Activated CD4-positive, alpha-beta T cell treated with anti-CD3 and anti-CD28 coated beads for 36 hours (primary cell): ENCODE measurements around the gene ZNF280C. TPM values are rescaled to one million over a fixed set of nuclear protein-coding genes. Genes with fewer than 3 reads are reported as not detected.

Experiments
- ATAC-seq: fragments of 200-7000 bp; cut with Tn5 transposase; one replicate; pipeline ENCODE4 v1.10.0; 2021; ENCODE audit warnings: mild to moderate bottlenecking, moderate library complexity
- CTCF ChIA-PET: fragments of 350-600 bp; sonication (Branson Sonifier 250); formaldehyde crosslinking; loops from one replicate; lab custom pipeline; 2021; ENCODE audit warnings: antibody characterized with exemption; lab: Charles Lee
- POLR2A ChIA-PET: fragments of 350-600 bp; sonication (Branson Sonifier 250); formaldehyde crosslinking; loops from one replicate; lab custom pipeline; 2021; ENCODE audit warnings: antibody characterized with exemption, inconsistent platforms; lab: Charles Lee
- DNase-seq: peaks from one replicate; pipeline ENCODE4 v3.0.0-alpha.2; 2020
- H3K27ac Mint-ChIP-seq: one replicate; pipeline ENCODE4 v1.8.0; 2021; ENCODE audit warnings: mixed read lengths
- H3K27me3 Mint-ChIP-seq: one replicate; pipeline ENCODE4 v1.8.0; 2021; ENCODE audit warnings: mixed read lengths
- H3K36me3 Mint-ChIP-seq: one replicate; pipeline ENCODE4 v1.8.0; 2021; ENCODE audit warnings: low read depth, mixed read lengths
- H3K4me1 Mint-ChIP-seq: one replicate; pipeline ENCODE4 v1.8.0; 2021; ENCODE audit warnings: mixed read lengths
- H3K4me3 Mint-ChIP-seq: one replicate; pipeline ENCODE4 v1.8.0; 2021; ENCODE audit warnings: mild to moderate bottlenecking, moderate library complexity, mixed read lengths
- H3K9me3 Mint-ChIP-seq: one replicate; pipeline ENCODE4 v1.8.0; 2021; ENCODE audit warnings: low read depth, mixed read lengths
- intact Hi-C, 2 experiments: fragments of 100-400 bp; cut with DNase I in 1 of 2; cut with micrococcal nuclease in 1 of 2; formaldehyde crosslinking; loops; one replicate each; pipeline versions ENCODE4 v1.14.2 to v1.15.1; 2022 to 2024; cut with DNase I, micrococcal nuclease
- total RNA-seq, 2 experiments: library from RNA; stranded (reverse); gene quantifications; one replicate each; pipeline ENCODE4 v1.2.3, GENCODE V29; 2021

Gene ZNF280C
- total RNA-seq, 2 experiments from 2014 or later: 5.9 to 8.6 TPM

DNA sequence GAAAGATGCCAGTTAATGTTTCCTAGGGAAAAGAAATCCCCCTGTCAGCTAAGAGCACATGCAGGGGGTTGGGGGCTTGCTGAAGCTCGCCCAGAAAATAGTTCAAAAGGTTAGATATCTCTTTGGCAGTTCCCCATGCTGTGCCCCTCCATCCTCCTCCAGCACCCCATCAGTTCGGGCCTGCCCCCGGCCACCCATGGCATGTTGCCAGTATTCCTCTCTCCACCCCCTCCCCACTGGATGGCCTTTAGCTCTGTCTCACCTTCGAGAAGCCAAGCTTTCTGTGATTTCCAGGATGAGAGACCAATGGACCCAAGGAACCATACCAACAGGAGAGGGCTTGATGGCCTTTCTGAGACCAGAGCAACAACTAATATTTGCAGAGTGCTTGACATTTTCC is 91.8 kb downstream of the ZNF280C start:
- ChIA-PET POLR2A (no interaction called here), CTCF (interaction anchor here (0.7 to 1.2 kb wide), 2 partner anchors 34 to 96 kb away, joined by 4 read pairs; no protein-coding TSS in a partner anchor)
- Mint-ChIP-seq H3K36me3 (peaks cover 24% of the 10 kb centered on the region), H3K4me3 (no peak overlapping the region), H3K27me3 (no peaks in the 10 kb centered on the region), H3K4me1 (peaks cover 52% of the 10 kb centered on the region), H3K27ac (no peak overlapping the region), H3K9me3 (no peaks in the 10 kb centered on the region)
- no peak for DNase-seq
- ATAC-seq: no peak
- intact Hi-C loops: loop anchor here in 1 of 2 experiments (10.0 kb wide), 1 partner anchor 332 kb away; the partner anchor contains the start of gene ZDHHC9

DNA sequence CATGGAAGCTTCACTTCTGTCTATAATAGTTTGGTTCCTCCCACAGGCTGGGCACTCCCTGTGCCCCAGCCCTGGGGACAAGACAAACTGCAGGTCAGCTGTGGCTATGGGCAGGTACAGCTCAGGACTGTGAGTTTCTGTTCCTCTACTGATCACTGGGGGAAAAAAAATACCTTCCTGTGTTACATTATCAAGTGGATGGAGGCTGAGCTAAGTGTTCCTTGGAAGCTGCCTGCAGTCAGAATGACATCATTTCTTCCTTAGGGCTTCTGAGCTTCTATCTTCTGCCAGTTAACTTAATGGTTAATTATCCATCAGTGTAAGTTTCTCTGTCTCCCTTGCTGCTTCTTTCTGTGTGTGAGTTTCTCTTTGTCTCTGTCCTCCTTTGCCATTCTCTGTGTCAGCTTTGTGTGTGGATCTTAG is 92.3 kb downstream of the ZNF280C start:
- Mint-ChIP-seq H3K4me3 (peak overlapping the region; percentile 49), H3K27ac (peak overlapping the region; percentile 82), H3K9me3 (no peaks in the 10 kb centered on the region), H3K4me1 (peaks cover 52% of the 10 kb centered on the region), H3K27me3 (no peaks in the 10 kb centered on the region), H3K36me3 (peaks cover 24% of the 10 kb centered on the region)
- no peak for ATAC-seq
- CTCF ChIA-PET: interaction anchor here (0.7 to 1.2 kb wide), 5 partner anchors 11 to 452 kb away, joined by 3 to 5 read pairs (median 3); partner anchors contain the start of gene AIFM1
- intact Hi-C loops: loop anchor here in 1 of 2 experiments (10.0 kb wide), 1 partner anchor 332 kb away; the partner anchor contains the start of gene ZDHHC9
- DNase-seq: no peak
- POLR2A ChIA-PET: no interaction called here

DNA sequence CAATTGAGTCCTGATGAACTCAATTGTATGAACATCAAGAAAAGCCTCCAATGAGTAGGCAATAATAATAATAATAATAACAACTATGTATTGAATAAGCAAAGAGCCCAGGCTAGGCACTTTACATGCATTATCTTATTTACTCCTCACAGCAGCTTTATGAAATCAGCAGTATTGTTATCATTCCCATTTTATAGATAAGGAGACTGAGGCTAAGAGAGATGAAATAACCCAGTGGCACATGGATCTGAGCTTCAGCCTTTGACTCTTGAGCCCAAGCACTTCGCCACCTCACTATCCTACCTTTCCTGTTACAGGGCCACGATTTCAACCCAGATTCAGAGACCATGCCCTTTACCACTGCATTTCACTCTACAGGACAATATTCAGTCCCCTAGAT is 93.8 kb downstream of the ZNF280C start:
- H3K36me3 Mint-ChIP-seq: peaks cover 23% of the 10 kb centered on the region
- no peaks in the 10 kb centered on the region for H3K9me3 Mint-ChIP-seq
- no peak for ATAC-seq
- H3K4me1 Mint-ChIP-seq: peaks cover 56% of the 10 kb centered on the region
- POLR2A ChIA-PET: no interaction called here
- peak overlapping the region; percentile 67 for H3K27ac Mint-ChIP-seq
- CTCF ChIA-PET: no interaction called here
- intact Hi-C loops: loop anchor here (5.0 to 10.0 kb wide), 5 partner anchors 93 to 393 kb away; partner anchors contain the start of genes SLC25A14 (in 1 of the 2) and ZDHHC9 (in 1 of the 2)
- H3K27me3 Mint-ChIP-seq: no peaks in the 10 kb centered on the region
- H3K4me3 Mint-ChIP-seq: peak overlapping the region; percentile 88
- DNase-seq: no peak

DNA sequence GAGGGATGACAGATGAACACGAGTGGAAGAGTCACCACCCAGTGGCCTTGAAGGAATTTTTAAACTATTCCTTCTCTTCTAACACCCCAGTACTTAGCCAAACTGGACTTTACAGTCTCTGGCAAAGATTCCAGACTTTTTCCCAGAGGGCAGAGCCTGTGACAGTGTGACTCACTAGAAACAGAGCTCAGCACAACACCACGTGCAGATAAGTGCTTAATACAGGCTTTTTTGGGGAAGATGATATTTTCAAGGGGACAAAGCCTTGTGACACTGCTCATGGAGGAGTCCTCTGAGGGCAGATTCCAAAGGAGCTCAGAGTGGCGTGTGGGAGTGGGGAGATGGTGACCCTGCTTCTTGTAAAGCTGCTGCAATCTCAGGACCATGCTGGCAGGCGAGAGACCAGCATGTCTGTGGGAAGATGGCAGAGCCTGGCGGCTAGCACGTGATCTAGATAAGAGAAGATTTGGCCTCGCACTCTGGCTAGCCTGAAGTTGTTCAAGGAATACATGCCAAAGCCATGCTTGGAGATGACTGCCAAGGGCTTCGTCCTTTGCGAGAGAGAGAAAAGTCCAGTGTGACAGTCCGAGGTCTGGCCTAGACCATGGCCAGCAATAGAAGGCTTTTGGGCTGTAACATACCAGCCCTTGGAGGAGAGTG is 94.5 kb downstream of the ZNF280C start:
- CTCF ChIA-PET: interaction anchor here (0.8 to 1.3 kb wide), 3 partner anchors 17 to 90 kb away, joined by 3 read pairs; no protein-coding TSS in a partner anchor
- peaks cover 17% of the 10 kb centered on the region for H3K36me3 Mint-ChIP-seq
- H3K9me3 Mint-ChIP-seq: no peaks in the 10 kb centered on the region
- H3K4me3 Mint-ChIP-seq: peak overlapping the region; percentile 88
- DNase-seq (no peak), ATAC-seq (no peak)
- intact Hi-C loops: loop anchor here (5.0 to 10.0 kb wide), 5 partner anchors 92 to 392 kb away; partner anchors contain the start of genes SLC25A14 (in 1 of the 2) and ZDHHC9 (in 1 of the 2)
- no peaks in the 10 kb centered on the region for H3K27me3 Mint-ChIP-seq
- H3K4me1 Mint-ChIP-seq: peaks cover 48% of the 10 kb centered on the region
- POLR2A ChIA-PET: no interaction called here
- peak overlapping the region; percentile 92 for H3K27ac Mint-ChIP-seq

DNA sequence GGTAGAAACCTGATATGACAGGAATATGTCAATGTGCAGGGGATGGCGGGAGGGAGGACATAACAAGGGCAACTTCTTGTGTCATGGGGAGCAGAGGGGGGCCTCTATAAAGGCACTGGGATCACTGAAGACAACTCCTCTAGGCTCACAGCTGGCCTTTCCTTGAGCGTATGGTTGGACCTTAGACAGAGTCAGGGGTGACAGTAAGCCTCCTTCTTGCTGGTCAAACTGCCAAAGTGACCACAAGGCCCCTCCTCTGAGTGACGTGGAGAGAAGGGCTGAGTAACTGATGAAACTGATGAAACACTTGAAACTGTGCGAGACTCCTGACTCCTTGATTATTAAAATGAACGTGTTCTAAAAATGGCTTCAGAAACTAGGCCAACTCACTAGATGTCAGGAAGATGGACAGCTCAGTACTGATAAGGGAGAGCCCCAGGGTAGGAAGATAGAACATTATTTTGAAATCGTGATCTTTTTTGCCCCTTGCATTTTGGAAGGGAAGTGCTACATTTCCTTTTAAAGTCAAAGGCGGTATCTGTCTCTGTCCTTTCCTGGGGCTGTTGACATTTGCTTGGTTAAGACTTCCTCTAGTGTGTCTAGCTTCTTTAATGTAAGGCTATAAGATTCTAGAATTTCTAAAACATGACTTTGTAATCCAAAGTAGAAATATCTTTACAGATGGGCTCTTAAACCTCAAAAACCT is 95.4 kb downstream of the ZNF280C start:
- Mint-ChIP-seq H3K4me1 (peaks cover 48% of the 10 kb centered on the region), H3K27me3 (no peaks in the 10 kb centered on the region), H3K4me3 (peak overlapping the region; percentile 88), H3K9me3 (no peaks in the 10 kb centered on the region), H3K36me3 (peaks cover 17% of the 10 kb centered on the region), H3K27ac (peak overlapping the region; percentile 92)
- ChIA-PET CTCF (interaction anchor here (0.8 to 1.3 kb wide), 3 partner anchors 18 to 242 kb away, joined by 3 read pairs; no protein-coding TSS in a partner anchor), POLR2A (no interaction called here)
- intact Hi-C loops: loop anchor here (2.0 to 10.0 kb wide), 7 partner anchors 63 to 391 kb away; partner anchors contain the start of genes ELF4 (in 1 of the 2), SLC25A14 (in 1 of the 2) and ZDHHC9 (in 1 of the 2)
- peak; percentile 59 for ATAC-seq
- peak; percentile 68 for DNase-seq

DNA sequence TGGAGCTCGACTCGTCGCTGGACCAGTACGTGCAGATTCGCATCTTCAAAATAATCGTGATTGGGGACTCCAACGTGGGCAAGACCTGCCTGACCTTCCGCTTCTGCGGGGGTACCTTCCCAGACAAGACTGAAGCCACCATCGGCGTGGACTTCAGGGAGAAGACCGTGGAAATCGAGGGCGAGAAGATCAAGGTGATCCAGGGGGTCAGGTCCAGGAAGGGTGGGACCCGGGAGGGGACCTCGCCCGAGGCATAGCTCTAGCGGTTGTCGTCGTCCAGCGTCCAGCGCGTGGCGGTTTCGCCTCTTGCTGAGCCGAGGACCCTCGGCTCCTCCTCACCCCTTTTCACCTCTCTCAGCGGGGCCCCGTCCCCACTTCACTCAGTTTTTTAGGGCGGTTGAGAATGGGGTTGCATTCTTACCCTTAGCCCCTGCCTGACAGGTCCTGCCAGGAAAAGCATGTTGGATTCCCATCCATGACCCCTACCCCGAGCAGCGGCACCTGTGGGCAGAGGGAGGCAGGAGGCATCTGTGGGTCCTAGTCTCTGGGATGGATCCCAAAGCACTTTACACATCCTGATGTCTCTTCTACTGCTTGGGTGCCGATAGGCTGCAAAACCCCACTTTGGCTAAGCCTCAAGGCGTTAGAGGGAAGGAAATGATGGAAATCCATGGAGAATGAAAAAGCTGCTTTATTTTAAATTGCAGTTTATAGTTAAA is 96.4 kb downstream of the ZNF280C start:
- intact Hi-C loops: loop anchor here (2.0 to 10.0 kb wide), 7 partner anchors 61 to 390 kb away; partner anchors contain the start of genes ELF4 (in 1 of the 2), SLC25A14 (in 1 of the 2) and ZDHHC9 (in 1 of the 2)
- DNase-seq (no peak), ATAC-seq (no peak)
- H3K27ac Mint-ChIP-seq: peak overlapping the region; percentile 92
- H3K27me3 Mint-ChIP-seq: no peaks in the 10 kb centered on the region
- CTCF ChIA-PET: no interaction called here
- peaks cover 6% of the 10 kb centered on the region for H3K36me3 Mint-ChIP-seq
- H3K9me3 Mint-ChIP-seq: no peaks in the 10 kb centered on the region
- peak overlapping the region; percentile 88 for H3K4me3 Mint-ChIP-seq
- peaks cover 41% of the 10 kb centered on the region for H3K4me1 Mint-ChIP-seq
- POLR2A ChIA-PET: no interaction called here

DNA sequence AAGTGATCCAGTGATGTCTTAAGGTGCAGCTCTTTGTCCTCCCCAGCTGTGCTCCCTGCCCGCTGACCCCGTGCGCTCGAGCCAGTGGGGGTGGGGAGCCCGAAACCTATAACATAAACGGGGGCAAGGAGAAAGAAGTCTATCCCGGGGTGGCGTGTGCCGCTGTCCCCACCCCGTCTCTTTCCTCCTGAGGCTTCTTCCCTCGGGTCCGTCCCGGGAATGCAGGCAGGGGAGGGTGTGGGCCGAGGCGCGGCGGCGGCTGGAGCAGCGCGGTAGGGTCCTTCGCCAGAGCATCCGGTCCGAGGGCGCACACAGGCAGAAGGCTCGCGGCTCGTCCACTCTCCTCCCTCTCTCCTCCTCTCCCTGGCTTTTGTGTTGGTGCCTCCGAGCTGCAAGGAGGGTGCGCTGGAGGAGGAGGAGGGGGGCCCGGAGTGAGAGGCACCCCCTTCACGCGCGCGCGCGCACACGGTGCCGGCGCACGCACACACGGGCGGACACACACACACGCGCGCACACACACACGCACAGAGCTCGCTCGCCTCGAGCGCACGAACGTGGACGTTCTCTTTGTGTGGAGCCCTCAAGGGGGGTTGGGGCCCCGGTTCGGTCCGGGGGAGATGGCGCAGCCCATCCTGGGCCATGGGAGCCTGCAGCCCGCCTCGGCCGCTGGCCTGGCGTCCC is 97.1 kb downstream of the ZNF280C start, which contains the start of gene RAB33A:
Gene RAB33A, plus strand, starts transcription at position 517 of the 681 bp plus-strand sequence. Its CDS starts 101 bp downstream, at position 618.
- Mint-ChIP-seq H3K27ac (peak within 1 kb of the TSS; percentile 92), H3K4me1 (peaks cover 41% of the 10 kb centered on the region), H3K9me3 (no peaks in the 10 kb centered on the region), H3K36me3 (peaks cover 5% of the 10 kb centered on the region), H3K4me3 (peak within 1 kb of the TSS; percentile 88), H3K27me3 (no peaks in the 10 kb centered on the region)
- ChIA-PET CTCF (interaction anchor here (0.9 to 1.3 kb wide), 2 partner anchors 50 to 87 kb away, joined by 5 read pairs; no protein-coding TSS in a partner anchor), POLR2A (interaction anchor here (1.5 kb wide), 1 partner anchor 8 kb away, joined by 4 read pairs; no protein-coding TSS in a partner anchor)
- intact Hi-C loops: loop anchor here (2.0 to 10.0 kb wide), 7 partner anchors 61 to 389 kb away; partner anchors contain the start of genes ELF4 (in 1 of the 2), SLC25A14 (in 1 of the 2) and ZDHHC9 (in 1 of the 2)
- DNase-seq: peak; percentile 66
- ATAC-seq: peak; percentile 25

DNA sequence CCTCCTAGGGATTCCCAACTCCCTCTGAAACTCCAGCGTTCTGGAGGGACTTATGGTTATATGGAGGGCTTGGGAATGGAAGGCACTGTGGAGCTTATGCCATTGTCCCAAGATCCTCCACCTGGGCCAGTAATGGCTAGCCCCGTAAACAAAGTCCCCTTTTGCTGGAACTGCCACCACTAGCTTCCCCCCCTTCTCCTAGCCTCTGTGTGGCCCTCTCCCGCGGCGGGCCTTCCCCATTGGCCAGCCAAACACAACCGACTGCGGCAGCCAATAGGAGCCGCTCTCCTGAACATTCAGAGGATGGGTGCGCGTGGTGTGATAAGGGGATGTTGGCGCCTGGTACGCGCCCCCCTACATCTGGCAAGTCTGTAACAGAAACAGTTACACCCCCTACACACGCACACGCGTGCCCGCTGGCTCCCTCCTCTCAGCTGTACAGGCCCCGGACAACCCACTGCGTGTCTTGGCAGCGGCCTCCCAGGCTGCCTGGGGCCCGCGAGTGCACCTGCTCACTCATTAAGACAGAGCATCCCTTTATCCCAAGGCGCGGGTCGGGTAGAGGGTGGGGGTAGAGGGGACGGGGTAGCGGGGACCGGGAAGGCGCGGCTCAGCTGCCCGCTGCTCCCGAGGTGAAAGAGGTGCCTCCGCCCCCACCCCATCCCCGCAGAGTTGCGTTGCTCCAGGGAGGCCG is 97.8 kb downstream of the ZNF280C start:
- no peaks in the 10 kb centered on the region for H3K27me3 Mint-ChIP-seq
- peak overlapping the region; percentile 88 for H3K4me3 Mint-ChIP-seq
- H3K27ac Mint-ChIP-seq: peak overlapping the region; percentile 92
- CTCF ChIA-PET: interaction anchor here (0.5 to 1.4 kb wide), 8 partner anchors 12 to 92 kb away, joined by 3 to 5 read pairs (median 4); no protein-coding TSS in a partner anchor
- POLR2A ChIA-PET: interaction anchor here (0.6 to 1.5 kb wide), 2 partner anchors 9 to 16 kb away, joined by 3 to 4 read pairs; no protein-coding TSS in a partner anchor
- H3K36me3 Mint-ChIP-seq: peaks cover 5% of the 10 kb centered on the region
- ATAC-seq (peak; percentile 79), DNase-seq (peak; percentile 81)
- H3K9me3 Mint-ChIP-seq: no peaks in the 10 kb centered on the region
- H3K4me1 Mint-ChIP-seq: peaks cover 35% of the 10 kb centered on the region
- intact Hi-C loops: loop anchor here (5.0 to 10.0 kb wide), 5 partner anchors 89 to 389 kb away; partner anchors contain the start of genes SLC25A14 (in 1 of the 2) and ZDHHC9 (in 1 of the 2)

DNA sequence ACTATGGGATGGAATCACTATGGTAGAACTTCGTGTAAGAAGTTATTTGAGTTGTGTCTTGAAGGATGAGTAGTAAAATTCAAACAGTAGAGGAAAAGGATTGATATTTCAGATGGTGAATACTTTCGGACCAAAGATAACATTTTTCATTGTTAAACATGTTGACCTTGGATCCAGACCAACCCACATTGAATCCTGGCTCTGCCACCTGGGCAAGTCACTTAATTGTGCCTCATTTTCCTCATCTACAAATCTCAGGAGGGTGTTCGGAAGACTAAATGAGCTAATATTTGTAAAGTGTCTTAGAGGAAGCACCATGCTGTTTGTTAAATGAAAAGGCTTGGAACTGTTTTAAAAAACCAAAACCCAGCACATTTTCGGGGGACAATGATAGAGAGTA is 101.7 kb downstream of the ZNF280C start:
- POLR2A ChIA-PET: no interaction called here
- DNase-seq: no peak
- Mint-ChIP-seq H3K27ac (peak overlapping the region; percentile 89), H3K4me3 (peak overlapping the region; percentile 86), H3K27me3 (no peaks in the 10 kb centered on the region), H3K36me3 (peaks cover under 1% of the 10 kb centered on the region), H3K9me3 (no peaks in the 10 kb centered on the region), H3K4me1 (peaks cover 37% of the 10 kb centered on the region)
- CTCF ChIA-PET: interaction anchor here (0.6 to 1.0 kb wide), 2 partner anchors 98 to 143 kb away, joined by 3 to 4 read pairs; no protein-coding TSS in a partner anchor
- intact Hi-C loops: loop anchor here in 1 of 2 experiments (5.0 kb wide), 2 partner anchors 260 to 735 kb away; partner anchors contain the start of genes ENOX2 and UTP14A
- no peak for ATAC-seq
